GM11168 (cell line): ENCODE measurements around the gene WIPF1.

Experiments used
- in situ Hi-C: fragments of 300-500 bp; cut with MboI; formaldehyde crosslinking; loops from one replicate; pipeline ENCODE4 v1.12.0; 2022; ENCODE audit warnings: low sequenced_read_pairs; ENCODE audit not compliant: unreplicated experiment

The WIPF1 gene

GRCh38 chr2:174597345-174598047 is at the start of gene WIPF1:
Gene WIPF1, minus strand, starts transcription at chr2:174597804. Its CDS starts 12,231 bp downstream, at chr2:174585573.
- in situ Hi-C loops: no loop called here

- in situ Hi-C loops: no loop called here
Measured at GRCh38 chr2:174645296-174645695, 47.7 kb upstream of the WIPF1 start.

- in situ Hi-C loops: no loop called here
Measured at GRCh38 chr2:174644406-174644805, 46.8 kb upstream of the WIPF1 start.

GRCh38 chr2:174643356-174643755 is 45.8 kb upstream of the WIPF1 start:
- in situ Hi-C loops: no loop called here

- in situ Hi-C loops: no loop called here
Measured at GRCh38 chr2:174641168-174641567, 43.6 kb upstream of the WIPF1 start.

- in situ Hi-C loops: no loop called here
Measured at GRCh38 chr2:174636987-174637386, 39.4 kb upstream of the WIPF1 start.

- in situ Hi-C loops: no loop called here
Measured at GRCh38 chr2:174635776-174636404, 38.3 kb upstream of the WIPF1 start.

GRCh38 chr2:174635015-174635593 is 37.5 kb upstream of the WIPF1 start:
- in situ Hi-C loops: no loop called here

GRCh38 chr2:174634130-174635014 is 36.8 kb upstream of the WIPF1 start:
- in situ Hi-C loops: no loop called here

- in situ Hi-C loops: no loop called here
Measured at GRCh38 chr2:174633623-174633930, 36.0 kb upstream of the WIPF1 start.

- in situ Hi-C loops: no loop called here
Measured at GRCh38 chr2:174632841-174633622, 35.4 kb upstream of the WIPF1 start.

GRCh38 chr2:174631009-174631981 is 33.7 kb upstream of the WIPF1 start:
- in situ Hi-C loops: no loop called here

- in situ Hi-C loops: no loop called here
Measured at GRCh38 chr2:174630107-174630506, 32.5 kb upstream of the WIPF1 start.

GRCh38 chr2:174629506-174629905 is 31.9 kb upstream of the WIPF1 start:
- in situ Hi-C loops: no loop called here

GRCh38 chr2:174628528-174629169 is 31.0 kb upstream of the WIPF1 start:
- in situ Hi-C loops: no loop called here

GRCh38 chr2:174627216-174627615 is 29.6 kb upstream of the WIPF1 start:
- in situ Hi-C loops: no loop called here

- in situ Hi-C loops: no loop called here
Measured at GRCh38 chr2:174624895-174625430, 27.4 kb upstream of the WIPF1 start.

GRCh38 chr2:174623690-174624089 is 26.1 kb upstream of the WIPF1 start:
- in situ Hi-C loops: no loop called here
